Measurements from ENCODE around the gene PRR23A.

The PRR23A gene

DNA sequence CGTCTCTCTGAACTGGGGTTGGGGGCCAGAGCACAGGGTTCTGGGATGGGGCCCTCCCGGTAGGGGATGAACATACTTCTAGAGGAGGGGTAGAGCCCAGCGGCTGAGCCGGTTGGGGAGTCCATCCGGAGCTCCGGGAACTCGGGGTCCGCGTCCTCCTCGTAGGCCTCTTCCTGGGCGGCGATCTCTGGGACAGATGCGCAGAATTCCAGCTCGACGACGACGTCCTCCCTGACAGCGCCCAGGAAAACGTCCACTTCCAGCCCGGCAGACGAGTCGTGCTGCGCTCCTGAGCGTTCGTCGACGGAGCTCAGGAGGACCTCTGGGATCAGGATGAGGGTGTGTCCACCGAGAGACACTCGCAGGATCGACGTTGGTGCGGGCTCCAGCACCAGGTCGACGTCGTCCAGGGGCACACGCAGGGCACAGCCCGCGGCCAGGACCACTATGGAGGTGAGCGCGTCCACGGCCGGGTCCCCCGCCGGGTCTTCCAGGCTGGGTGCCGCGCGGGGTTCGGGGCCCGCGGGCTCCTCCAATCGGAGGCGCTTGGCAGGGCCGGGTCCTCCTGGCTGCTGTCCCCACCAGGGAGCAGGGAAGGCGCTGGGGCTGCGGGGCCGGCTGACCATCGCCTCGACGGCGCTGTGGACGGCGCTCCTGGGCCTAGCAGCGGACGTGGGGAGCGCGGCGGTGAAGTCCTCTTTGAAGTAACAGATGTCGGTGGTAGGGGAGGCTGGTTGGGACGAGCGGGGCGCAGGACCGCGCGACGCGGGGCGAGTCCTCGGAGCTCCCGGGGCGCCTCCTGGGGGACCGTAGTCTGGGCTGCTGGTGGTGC is 14.2 kb upstream of the PRR23A start:
- Histone ChIP-seq H3K36me3 (ENCODE audit: insufficient read depth, low read length) (no peaks in the 10 kb centered on the region), H2AFZ (ENCODE audit: low read length, unreplicated experiment) (no peak overlapping the region), H3K79me2 (ENCODE audit: control insufficient read depth, insufficient read depth, low read length, unreplicated experiment) (no peaks in the 10 kb centered on the region), H3K27me3 (ENCODE audit: insufficient read depth, low read length) (peaks cover 7% of the 10 kb centered on the region; the same call in 1 of the 2 replicates), H3K4me3 (ENCODE audit: low read depth, low read length) (no peak overlapping the region), H3K4me1 (ENCODE audit: control insufficient read depth, insufficient read depth, low read length, unreplicated experiment) (no peaks in the 10 kb centered on the region), H3K27ac (ENCODE audit: low read depth, low read length) (no peak overlapping the region)

DNA sequence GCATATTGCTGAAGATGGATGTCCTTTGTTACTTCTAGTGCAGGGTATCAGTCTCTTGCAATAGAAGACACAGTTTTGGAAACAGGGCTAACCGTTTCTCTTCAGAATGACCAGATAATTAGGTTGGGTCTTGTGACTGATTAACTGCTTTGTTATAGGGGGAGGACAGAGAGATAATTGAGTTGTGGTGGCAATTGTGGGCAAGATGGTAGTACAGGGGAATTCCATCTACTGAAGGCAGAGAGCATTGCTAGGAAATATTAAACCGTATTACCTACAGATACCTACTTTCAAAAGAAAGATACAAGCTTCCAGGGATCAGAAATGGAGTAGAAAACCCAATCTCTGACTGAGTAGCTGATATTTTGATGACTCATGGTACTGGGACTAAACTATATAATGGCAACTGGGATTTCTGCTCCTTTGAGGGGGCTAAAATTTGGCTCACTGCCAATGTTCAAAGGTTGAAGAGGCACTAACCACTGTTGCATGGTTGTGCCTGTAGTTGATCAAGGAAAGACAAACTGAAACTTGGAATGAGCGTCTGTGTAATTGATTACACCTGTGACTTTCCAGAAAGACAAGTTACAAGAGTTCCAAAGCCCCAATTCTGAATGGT is 10.5 kb upstream of the PRR23A start:
- Histone ChIP-seq H3K27ac (ENCODE audit: low read depth, low read length) (no peak overlapping the region), H3K4me3 (ENCODE audit: low read depth, low read length) (no peak overlapping the region), H3K4me1 (ENCODE audit: control insufficient read depth, insufficient read depth, low read length, unreplicated experiment) (no peaks in the 10 kb centered on the region), H3K79me2 (ENCODE audit: control insufficient read depth, insufficient read depth, low read length, unreplicated experiment) (no peaks in the 10 kb centered on the region), H3K27me3 (ENCODE audit: insufficient read depth, low read length) (no peaks in the 10 kb centered on the region), H2AFZ (ENCODE audit: low read length, unreplicated experiment) (no peak overlapping the region), H3K36me3 (ENCODE audit: insufficient read depth, low read length) (no peaks in the 10 kb centered on the region)

DNA sequence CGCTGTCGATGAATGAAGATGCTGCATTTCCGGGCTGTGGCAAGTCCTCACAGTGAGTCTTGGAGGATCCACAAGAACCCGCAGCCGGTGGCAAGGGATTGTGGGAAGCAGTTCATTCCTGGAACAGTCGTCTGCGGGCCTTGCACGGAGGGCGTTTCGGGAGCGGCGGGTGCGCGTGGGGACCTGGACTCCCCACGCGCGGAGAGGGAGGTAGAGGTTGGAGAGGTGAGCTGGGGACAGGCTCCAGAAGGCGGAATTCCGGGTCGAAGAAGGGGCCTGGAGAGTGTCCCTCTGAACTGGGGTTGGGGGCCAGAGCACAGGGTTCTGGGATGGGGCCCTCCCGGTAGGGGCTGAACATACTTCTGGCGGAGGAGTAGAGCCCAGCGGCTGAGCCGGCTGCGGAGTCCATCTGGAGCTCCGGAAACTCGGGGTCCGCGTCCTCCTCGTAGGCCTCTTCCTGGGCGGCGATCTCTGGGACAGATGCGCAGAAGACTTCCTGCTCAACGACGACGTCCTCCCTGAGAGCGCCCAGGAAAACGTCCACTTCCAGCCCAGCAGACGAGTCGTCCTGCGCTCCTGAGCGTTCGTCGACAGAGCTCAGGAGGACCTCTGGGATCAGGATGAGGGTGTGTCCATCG is 593 bp downstream of the PRR23A start:
- Histone ChIP-seq H3K27me3 (ENCODE audit: insufficient read depth, low read length) (no peaks in the 10 kb centered on the region; the same call in 1 of the 2 replicates), H3K36me3 (ENCODE audit: insufficient read depth, low read length) (no peaks in the 10 kb centered on the region), H3K79me2 (ENCODE audit: control insufficient read depth, insufficient read depth, low read length, unreplicated experiment) (no peaks in the 10 kb centered on the region), H3K27ac (ENCODE audit: low read depth, low read length) (no peak overlapping the region), H2AFZ (ENCODE audit: low read length, unreplicated experiment) (no peak overlapping the region), H3K4me1 (ENCODE audit: control insufficient read depth, insufficient read depth, low read length, unreplicated experiment) (no peaks in the 10 kb centered on the region), H3K4me3 (ENCODE audit: low read depth, low read length) (no peak overlapping the region)

DNA sequence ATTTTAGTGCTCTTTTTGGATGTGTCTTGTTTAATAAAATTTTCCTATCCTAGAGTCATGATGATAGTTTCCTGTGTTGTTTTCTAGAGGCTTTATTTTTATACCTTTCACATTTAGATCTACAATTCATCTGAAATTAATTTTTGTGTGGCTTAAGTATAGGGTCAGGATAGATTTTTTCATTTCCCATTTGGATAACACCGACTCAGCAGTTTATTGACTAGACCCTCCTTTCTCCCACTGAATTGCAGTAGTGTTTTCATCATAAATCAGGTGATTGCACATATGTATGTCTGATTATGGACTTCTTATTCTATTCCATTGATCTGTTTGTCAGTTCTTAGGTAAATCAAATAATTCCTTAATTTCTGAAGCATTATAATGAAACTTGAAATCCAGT is 10.4 kb downstream of the PRR23A start:
- peaks cover 79% of the 10 kb centered on the region for H3K27me3 ChIP-seq (ENCODE audit: insufficient read depth, low read length)
- no peak overlapping the region for H3K4me3 ChIP-seq (ENCODE audit: low read depth, low read length)
- H3K36me3 ChIP-seq (ENCODE audit: insufficient read depth, low read length), result no peaks in the 10 kb centered on the region
- H3K79me2 ChIP-seq (ENCODE audit: control insufficient read depth, insufficient read depth, low read length, unreplicated experiment), result no peaks in the 10 kb centered on the region
- no peak overlapping the region for H2AFZ ChIP-seq (ENCODE audit: low read length, unreplicated experiment)
- H3K4me1 ChIP-seq (ENCODE audit: control insufficient read depth, insufficient read depth, low read length, unreplicated experiment), result no peaks in the 10 kb centered on the region
- no peak overlapping the region for H3K27ac ChIP-seq (ENCODE audit: low read depth, low read length)

DNA sequence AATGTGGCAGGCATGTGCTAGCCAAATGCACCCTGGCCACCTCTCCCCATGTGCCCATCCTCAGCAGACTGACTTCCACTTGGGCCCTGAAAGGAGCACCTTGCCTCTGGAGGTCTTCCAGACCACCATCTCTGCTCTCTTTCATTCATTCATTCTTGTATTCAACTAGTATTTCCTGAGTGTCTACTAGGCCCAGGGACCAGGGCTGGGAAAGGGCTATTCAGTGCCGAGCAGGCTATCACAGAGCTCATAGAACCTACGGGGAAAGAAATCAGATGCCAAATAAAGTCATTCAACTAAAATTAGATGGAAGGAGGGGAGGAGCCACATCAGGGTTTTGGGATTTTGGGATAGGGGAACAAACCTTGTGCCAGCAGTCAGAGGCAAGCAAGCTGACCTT is 18.9 kb downstream of the PRR23A start:
- H2AFZ ChIP-seq (ENCODE audit: low read length, unreplicated experiment), result no peak overlapping the region
- no peaks in the 10 kb centered on the region for H3K79me2 ChIP-seq (ENCODE audit: control insufficient read depth, insufficient read depth, low read length, unreplicated experiment)
- no peaks in the 10 kb centered on the region for H3K36me3 ChIP-seq (ENCODE audit: insufficient read depth, low read length)
- no peak overlapping the region for H3K4me3 ChIP-seq (ENCODE audit: low read depth, low read length)
- no peak overlapping the region for H3K27ac ChIP-seq (ENCODE audit: low read depth, low read length)
- H3K4me1 ChIP-seq (ENCODE audit: control insufficient read depth, insufficient read depth, low read length, unreplicated experiment), result no peaks in the 10 kb centered on the region
- peaks cover 52% of the 10 kb centered on the region for H3K27me3 ChIP-seq (ENCODE audit: insufficient read depth, low read length)

DNA sequence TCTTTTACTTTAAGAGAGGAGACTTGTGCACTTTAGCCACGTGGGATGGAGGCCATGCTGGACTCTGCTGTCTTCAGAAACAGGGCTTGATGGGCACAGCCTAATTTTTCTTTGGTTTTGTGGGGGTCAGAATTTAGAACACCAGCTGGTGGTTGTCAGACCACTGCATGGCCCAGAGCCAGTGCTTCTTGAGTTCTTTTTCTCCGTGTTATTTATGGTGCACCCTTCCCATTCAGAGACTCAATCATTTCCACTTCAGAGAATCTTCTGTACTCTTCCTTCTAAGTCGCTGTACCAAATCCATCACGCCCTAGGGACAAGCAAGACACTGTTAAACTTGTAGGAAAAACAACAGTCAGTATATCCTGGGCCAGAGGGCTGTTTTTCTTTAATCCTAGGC is 20.1 kb downstream of the PRR23A start:
- Histone ChIP-seq H3K4me3 (ENCODE audit: low read depth, low read length) (no peak overlapping the region), H2AFZ (ENCODE audit: low read length, unreplicated experiment) (no peak overlapping the region), H3K4me1 (ENCODE audit: control insufficient read depth, insufficient read depth, low read length, unreplicated experiment) (no peaks in the 10 kb centered on the region), H3K27me3 (ENCODE audit: insufficient read depth, low read length) (peaks cover 52% of the 10 kb centered on the region), H3K27ac (ENCODE audit: low read depth, low read length) (no peak overlapping the region), H3K36me3 (ENCODE audit: insufficient read depth, low read length) (no peaks in the 10 kb centered on the region), H3K79me2 (ENCODE audit: control insufficient read depth, insufficient read depth, low read length, unreplicated experiment) (no peaks in the 10 kb centered on the region)

DNA sequence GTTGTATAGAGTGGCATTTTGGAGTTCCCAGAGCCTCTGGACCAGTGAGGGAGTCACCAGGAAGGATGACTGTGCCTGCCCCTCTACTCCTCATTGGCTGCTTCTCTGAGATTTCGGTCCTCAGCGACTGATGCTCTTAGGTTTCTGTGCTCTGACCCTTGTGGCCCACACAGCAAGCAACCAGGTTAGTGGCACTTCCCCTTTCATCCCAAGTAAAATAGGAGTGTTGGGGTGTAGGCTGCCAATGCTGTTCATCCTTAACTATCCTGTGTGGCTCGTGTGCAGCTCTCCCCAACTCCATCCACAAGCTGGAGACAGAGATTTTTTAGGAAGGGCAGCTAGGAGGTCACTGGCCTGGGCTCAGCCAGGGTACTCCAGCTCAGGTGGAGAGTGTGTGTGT is 21.3 kb downstream of the PRR23A start:
- Histone ChIP-seq H2AFZ (ENCODE audit: low read length, unreplicated experiment) (no peak overlapping the region), H3K79me2 (ENCODE audit: control insufficient read depth, insufficient read depth, low read length, unreplicated experiment) (no peaks in the 10 kb centered on the region), H3K27me3 (ENCODE audit: insufficient read depth, low read length) (peaks cover 48% of the 10 kb centered on the region), H3K27ac (ENCODE audit: low read depth, low read length) (no peak overlapping the region), H3K36me3 (ENCODE audit: insufficient read depth, low read length) (no peaks in the 10 kb centered on the region), H3K4me3 (ENCODE audit: low read depth, low read length) (no peak overlapping the region), H3K4me1 (ENCODE audit: control insufficient read depth, insufficient read depth, low read length, unreplicated experiment) (no peaks in the 10 kb centered on the region)

DNA sequence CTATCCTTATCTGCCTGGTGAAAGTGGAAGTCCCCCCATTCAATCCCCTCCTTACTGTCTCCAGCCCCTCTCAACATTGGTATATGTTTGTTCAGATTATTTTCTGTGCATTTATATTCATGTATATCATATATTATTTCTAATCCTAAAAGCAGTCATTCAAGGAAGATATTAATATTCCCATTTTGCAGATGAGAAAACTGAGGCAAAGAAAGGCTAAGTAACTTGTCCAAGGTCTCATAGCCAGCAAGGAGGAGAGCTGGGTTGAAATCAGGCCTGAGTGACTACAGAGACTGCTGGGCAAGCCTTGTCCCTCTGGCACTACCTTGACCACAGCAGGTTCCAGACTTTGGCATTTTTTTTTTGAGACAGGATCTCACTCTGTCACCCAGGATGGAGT is 30.0 kb downstream of the PRR23A start:
- no peak overlapping the region for H3K27ac ChIP-seq (ENCODE audit: low read depth, low read length)
- peaks cover 8% of the 10 kb centered on the region for H3K4me1 ChIP-seq (ENCODE audit: control insufficient read depth, insufficient read depth, low read length, unreplicated experiment)
- H3K79me2 ChIP-seq (ENCODE audit: control insufficient read depth, insufficient read depth, low read length, unreplicated experiment), result no peaks in the 10 kb centered on the region
- no peak overlapping the region for H2AFZ ChIP-seq (ENCODE audit: low read length, unreplicated experiment)
- no peak overlapping the region for H3K4me3 ChIP-seq (ENCODE audit: low read depth, low read length)
- no peaks in the 10 kb centered on the region for H3K36me3 ChIP-seq (ENCODE audit: insufficient read depth, low read length)
- peaks cover 10% of the 10 kb centered on the region; the same call in 1 of the 2 replicates for H3K27me3 ChIP-seq (ENCODE audit: insufficient read depth, low read length)

DNA sequence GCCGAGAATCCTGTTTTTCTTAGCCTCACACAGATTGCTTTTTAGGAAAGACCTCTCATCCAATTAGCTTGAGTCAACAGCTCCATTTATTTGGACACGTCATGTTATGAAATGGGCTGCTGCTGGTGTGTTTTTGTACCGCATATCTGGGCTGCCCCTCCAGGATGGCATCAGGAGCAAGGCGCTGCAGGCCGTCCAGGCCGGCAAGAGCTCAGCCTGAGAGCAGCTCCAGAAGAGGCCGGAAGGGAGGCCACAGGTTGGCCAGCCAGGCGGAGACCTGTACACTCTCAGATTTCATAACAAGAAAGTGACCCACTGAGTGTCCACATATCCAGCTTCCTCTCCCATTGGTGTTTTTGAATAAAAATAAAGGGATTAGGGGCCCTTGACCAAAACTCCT is 30.7 kb downstream of the PRR23A start:
- Histone ChIP-seq H3K27me3 (ENCODE audit: insufficient read depth, low read length) (peaks cover 15% of the 10 kb centered on the region; the same call in 1 of the 2 replicates), H3K36me3 (ENCODE audit: insufficient read depth, low read length) (no peaks in the 10 kb centered on the region), H2AFZ (ENCODE audit: low read length, unreplicated experiment) (no peak overlapping the region), H3K27ac (ENCODE audit: low read depth, low read length) (no peak overlapping the region), H3K4me3 (ENCODE audit: low read depth, low read length) (no peak overlapping the region), H3K79me2 (ENCODE audit: control insufficient read depth, insufficient read depth, low read length, unreplicated experiment) (no peaks in the 10 kb centered on the region), H3K4me1 (ENCODE audit: control insufficient read depth, insufficient read depth, low read length, unreplicated experiment) (peaks cover 8% of the 10 kb centered on the region)

DNA sequence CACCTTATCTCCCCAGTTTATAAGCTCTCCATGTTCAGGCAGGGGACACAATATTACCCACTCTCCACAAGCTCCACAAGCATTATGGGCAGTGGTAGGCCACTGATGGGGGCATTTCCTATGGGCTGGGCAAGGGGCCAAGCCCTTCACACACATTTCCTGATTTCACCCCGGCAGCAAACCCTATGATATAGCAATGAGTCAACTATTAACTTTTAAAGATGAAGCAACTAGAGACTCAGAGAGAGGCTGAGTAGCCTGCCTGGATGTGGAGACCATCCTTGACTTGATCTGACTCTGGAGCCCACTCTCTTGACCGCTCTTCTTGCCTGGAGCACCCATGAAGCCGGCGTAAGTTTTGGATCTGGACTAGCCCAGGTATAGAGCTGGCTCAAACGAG is 31.6 kb downstream of the PRR23A start:
- no peak overlapping the region for H3K4me3 ChIP-seq (ENCODE audit: low read depth, low read length)
- H3K27ac ChIP-seq (ENCODE audit: low read depth, low read length), result no peak overlapping the region
- peaks cover 8% of the 10 kb centered on the region for H3K4me1 ChIP-seq (ENCODE audit: control insufficient read depth, insufficient read depth, low read length, unreplicated experiment)
- no peak overlapping the region for H2AFZ ChIP-seq (ENCODE audit: low read length, unreplicated experiment)
- no peaks in the 10 kb centered on the region for H3K79me2 ChIP-seq (ENCODE audit: control insufficient read depth, insufficient read depth, low read length, unreplicated experiment)
- no peaks in the 10 kb centered on the region for H3K36me3 ChIP-seq (ENCODE audit: insufficient read depth, low read length)
- H3K27me3 ChIP-seq (ENCODE audit: insufficient read depth, low read length), result peaks cover 20% of the 10 kb centered on the region; the same call in 1 of the 2 replicates

Data from ACC112 (cell line).